ENCODE results near the gene MYT1.
"Not testable (repeated sequence)": the region's sequence is repeated elsewhere in the genome, so short reads cannot be mapped to it uniquely, and the experiment has no call there.

The MYT1 gene

DNA sequence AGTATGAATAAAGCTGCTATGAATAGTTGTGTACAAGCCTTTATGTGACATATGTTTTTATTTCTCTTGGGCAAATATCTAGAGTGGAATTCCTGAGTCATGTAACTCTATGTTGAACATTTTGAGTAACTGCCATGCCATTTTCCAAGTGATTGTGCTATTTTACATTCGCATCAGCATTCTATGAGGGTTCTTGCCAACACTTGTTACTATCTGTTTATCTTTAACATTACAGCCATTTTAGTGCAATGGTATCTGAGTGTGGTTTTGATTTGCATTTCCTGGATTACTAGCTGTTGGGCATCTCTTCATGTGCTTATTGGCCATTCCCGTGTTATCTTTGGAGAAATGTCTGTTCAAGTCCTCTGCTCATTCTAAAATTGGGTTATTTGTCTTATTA lies 19.1 kb downstream of the MYT1 start:
- TF ChIP-seq, protein P1, sequence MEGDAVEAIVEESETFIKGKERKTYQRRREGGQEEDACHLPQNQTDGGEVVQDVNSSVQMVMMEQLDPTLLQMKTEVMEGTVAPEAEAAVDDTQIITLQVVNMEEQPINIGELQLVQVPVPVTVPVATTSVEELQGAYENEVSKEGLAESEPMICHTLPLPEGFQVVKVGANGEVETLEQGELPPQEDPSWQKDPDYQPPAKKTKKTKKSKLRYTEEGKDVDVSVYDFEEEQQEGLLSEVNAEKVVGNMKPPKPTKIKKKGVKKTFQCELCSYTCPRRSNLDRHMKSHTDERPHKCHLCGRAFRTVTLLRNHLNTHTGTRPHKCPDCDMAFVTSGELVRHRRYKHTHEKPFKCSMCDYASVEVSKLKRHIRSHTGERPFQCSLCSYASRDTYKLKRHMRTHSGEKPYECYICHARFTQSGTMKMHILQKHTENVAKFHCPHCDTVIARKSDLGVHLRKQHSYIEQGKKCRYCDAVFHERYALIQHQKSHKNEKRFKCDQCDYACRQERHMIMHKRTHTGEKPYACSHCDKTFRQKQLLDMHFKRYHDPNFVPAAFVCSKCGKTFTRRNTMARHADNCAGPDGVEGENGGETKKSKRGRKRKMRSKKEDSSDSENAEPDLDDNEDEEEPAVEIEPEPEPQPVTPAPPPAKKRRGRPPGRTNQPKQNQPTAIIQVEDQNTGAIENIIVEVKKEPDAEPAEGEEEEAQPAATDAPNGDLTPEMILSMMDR (conservative IDR thresholded peaks at IDR 0.05; ENCODE audit: low read depth, low read length), result no peak
- no peak for DNase-seq (ENCODE audit: low read depth)
- no peak overlapping the region for H3K4me3 ChIP-seq (ENCODE audit: low read length)

DNA sequence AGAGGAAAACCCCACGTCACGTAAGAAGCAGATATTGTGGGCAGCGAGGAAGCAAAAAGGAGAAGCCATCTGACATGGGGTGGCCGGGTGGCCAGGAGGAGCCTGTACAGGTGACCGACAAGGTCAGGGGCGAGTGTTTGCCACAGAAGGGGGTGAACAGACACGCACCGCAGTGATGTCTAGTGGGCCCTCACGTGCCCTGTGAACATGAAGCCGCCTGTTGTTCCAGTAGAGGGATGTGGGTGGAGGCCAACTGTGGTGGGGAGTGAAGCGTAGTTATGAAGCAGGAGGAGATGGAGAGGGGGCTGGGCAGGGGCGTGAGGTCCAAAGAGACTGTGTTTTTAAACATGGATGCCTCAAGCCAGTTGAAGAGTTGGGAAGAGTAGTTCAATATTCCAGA lies 20.5 kb downstream of the MYT1 start:
- TF ChIP-seq, protein P1 (conservative IDR thresholded peaks at IDR 0.05; ENCODE audit: low read depth, low read length), result no peak
- no peak overlapping the region for H3K4me3 ChIP-seq (ENCODE audit: low read length)

DNA sequence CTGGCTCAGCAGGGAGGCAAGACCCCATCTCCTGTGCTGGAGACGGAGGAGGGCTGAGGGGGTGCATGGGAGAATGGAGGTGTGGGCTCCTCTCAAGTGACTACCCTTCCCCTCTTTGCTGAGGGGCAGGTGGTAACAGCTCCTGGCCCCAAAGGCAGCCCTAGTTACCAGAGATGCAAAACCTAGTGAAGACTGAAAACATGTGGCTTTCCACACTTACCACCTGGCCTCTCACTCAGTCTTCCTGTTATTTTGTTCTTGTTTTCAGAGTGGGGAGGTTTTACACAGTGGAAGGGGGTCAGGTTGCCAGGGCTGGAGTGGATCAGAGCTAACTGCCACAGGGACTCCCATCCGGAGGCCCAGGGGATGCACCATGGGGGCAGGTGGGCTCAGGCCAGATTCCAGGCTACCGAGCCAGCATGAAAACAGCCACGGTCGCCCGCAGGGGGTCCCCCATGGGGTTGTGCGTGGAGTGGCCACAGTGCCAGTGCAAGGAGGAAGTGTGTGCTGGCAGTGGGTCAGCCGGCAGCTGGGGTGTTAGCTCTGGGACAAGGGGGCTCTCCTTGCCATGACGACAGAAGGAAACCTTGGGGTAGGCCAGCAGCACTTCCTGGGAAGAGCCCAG lies 21.1 kb downstream of the MYT1 start:
- DNase-seq (ENCODE audit: low read depth), result no peak
- no peak overlapping the region for H3K4me3 ChIP-seq (ENCODE audit: low read length)
- TF ChIP-seq, protein P1 (conservative IDR thresholded peaks at IDR 0.05; ENCODE audit: low read depth, low read length), result no peak

More for the DNA sequence above, 20.5 kb downstream of the MYT1 start:
- no peak for DNase-seq (ENCODE audit: low read depth)

DNA sequence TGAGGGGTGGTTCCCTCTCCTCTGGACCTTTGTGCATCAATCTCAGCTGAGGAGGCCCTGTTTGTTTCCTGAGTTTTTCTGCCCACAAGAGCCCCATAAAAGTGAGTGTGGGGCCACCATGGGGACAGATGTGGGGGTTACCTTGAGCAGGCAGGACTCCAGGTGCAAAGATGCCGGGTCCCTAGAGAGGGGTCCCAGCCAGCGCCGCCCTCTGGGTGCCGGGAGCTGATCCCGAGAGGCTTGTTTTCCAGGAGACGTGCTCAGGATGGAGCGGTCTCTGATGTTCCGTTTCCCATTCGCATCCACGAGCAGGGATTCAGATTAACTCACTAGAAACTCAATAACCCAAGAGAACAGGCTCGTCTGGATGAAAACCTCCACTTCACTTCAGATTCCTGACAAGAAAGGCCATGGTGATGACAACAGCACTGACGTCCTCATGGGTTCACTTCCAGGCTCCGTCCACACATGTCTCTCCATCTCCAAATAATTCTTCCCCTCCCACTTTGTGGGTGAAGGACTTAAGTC lies 21.9 kb downstream of the MYT1 start:
- no peak overlapping the region for H3K4me3 ChIP-seq (ENCODE audit: low read length)
- TF ChIP-seq, protein P1 (conservative IDR thresholded peaks at IDR 0.05; ENCODE audit: low read depth, low read length), result no peak
- DNase-seq (ENCODE audit: low read depth), result no peak

DNA sequence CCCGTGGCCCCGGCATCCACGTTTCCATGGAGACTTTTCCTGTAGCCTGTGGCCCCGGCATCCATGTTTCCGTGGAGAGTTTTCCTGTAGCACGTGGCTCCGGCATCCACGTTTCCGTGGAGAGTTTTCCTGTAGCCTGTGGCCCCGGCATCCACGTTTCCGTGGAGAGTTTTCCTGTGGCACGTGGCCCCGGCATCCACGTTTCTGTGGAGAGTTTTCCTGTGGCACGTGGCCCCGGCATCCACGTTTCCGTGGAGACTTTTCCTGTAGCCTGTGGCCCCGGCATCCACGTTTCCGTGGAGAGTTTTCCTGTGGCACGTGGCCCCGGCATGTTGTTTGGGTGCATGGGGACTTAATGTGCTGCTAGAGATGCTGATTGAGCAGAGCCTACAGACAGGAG lies 23.0 kb downstream of the MYT1 start:
- H3K4me3 ChIP-seq (ENCODE audit: low read length); DNase-seq (ENCODE audit: low read depth): not testable (repeated sequence)

DNA sequence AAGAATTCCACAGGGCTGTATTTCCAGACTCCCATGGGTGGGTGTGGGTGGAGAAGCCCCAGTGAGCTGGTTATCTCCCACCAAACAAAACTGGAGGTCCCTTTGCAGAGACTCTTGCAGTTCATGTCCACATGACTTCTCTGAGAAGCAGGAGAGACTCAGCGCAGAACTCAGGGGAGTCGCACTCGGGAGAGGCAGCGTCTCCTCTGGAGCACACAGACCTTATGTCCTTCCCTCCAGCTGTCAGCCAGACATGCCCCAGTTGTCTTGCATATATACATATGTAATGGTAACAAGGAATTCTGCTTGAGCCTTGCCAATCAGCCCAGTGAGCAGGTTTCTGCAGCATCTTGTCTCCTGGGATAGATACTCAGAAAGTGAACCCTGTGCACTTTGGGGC lies 23.8 kb downstream of the MYT1 start:
- TF ChIP-seq, protein P1 (conservative IDR thresholded peaks at IDR 0.05; ENCODE audit: low read depth, low read length), result no peak
- H3K4me3 ChIP-seq (ENCODE audit: low read length), result no peak overlapping the region
- DNase-seq (ENCODE audit: low read depth), result no peak

DNA sequence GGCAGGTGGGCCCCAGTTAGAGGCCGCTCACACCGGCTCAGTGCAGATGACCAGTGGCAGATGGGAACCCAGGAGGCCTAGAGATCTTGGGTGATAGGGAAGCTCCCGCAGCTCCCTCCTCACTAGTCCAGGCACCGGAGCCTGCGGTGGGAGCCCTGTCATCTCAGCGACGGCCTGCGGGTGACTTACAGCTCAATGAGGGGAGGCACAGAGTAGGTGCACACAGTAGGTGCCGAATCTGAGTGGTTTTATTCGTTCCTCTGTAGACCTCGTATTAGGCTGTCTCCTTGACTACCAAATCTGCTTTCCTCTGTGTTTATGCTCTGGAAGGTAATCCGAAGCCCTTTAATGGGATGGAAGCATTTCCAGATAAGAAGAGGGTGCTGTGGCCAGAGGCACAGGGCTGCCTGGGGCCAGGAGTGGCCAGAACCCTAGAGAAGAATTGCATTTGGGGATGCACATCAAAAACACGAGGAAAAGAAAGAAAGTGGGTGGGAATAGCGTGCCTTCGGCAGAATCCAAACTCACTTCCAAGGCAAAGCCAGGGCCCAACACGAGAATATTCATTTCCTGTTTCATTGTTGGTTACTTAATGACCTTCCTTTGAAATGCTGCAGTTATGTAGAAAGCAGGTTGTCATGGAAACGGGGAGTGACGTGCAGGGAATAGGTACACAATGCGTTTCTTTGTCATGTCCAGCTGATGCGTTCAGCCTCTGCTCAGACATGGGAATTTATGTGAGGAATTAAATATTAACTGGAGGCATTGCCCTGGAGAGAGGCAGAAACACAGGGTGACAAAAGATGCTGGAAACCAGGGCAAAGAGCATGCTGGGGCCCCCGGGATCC lies 24.7 kb downstream of the MYT1 start:
- peak; percentile 83 for DNase-seq (ENCODE audit: low read depth)
- TF ChIP-seq, protein P1 (conservative IDR thresholded peaks at IDR 0.05; ENCODE audit: low read depth, low read length), result no peak
- H3K4me3 ChIP-seq (ENCODE audit: low read length), result no peak overlapping the region

Data from retinal pigment epithelial cell (primary cell).